Thyroid gland (tissue), 4 donors: Measurements from ENCODE around the gene ITIH6. TPM values are rescaled to one million over a fixed set of nuclear protein-coding genes. Genes with fewer than 3 reads are reported as not detected.
"Not testable (repeated sequence)": the region's sequence is repeated elsewhere in the genome, so short reads cannot be mapped to it uniquely, and the experiment has no call there.

Source experiments
- DNase-seq, 2 donors: peaks; one replicate each; pipeline ENCODE4 v3.0.0-alpha.2; 2019
- H3K27ac ChIP-seq, 3 donors: fragments of 200-600 bp; sonication (generic); 1 replicate in 2 of 3; 2 replicates in 1 of 3; pipeline ENCODE4 v1.5.1; 2016 to 2019; ENCODE audit warnings: mild to moderate bottlenecking in 1 of 3, moderate library complexity in 1 of 3
- H3K27me3 ChIP-seq: fragments of 200-600 bp; sonication (generic); one replicate; pipeline ENCODE4 v1.5.1; 2019
- H3K36me3 ChIP-seq, 2 donors: fragments of 200-600 bp; sonication (generic); one replicate each; pipeline ENCODE4 v1.5.1; 2016 to 2019
- H3K4me1 ChIP-seq, 2 donors: fragments of 200-600 bp; sonication (generic); one replicate each; pipeline ENCODE4 v1.5.1; 2017 to 2019
- H3K4me3 ChIP-seq, 3 donors: fragments of 200-600 bp; sonication (generic); replicated peaks in 1 of 3; 1 replicate in 2 of 3; 2 replicates in 1 of 3; pipeline ENCODE4 v1.5.1; 2016; ENCODE audit warnings: mild to moderate bottlenecking in 1 of 3
- H3K9me3 ChIP-seq: fragments of 200-600 bp; sonication (generic); one replicate; pipeline ENCODE4 v1.5.1; 2017
- CTCF ChIP-seq, 6 experiments: fragments of 200-600 bp in 3 of 6; fragments of 450-650 bp in 3 of 6; sonication (generic) in 3 of 6; IDR thresholded peaks; one replicate each; pipeline ENCODE4 v1.5.1; 2016 to 2019; ENCODE audit warnings: antibody characterized with exemption in 6 of 6, mild to moderate bottlenecking in 2 of 6, inconsistent platforms in 1 of 6, moderate library complexity in 1 of 6
- POLR2A ChIP-seq, 2 donors: fragments of 450-650 bp; IDR thresholded peaks; one replicate each; pipeline ENCODE4 v1.6.1; 2017; ENCODE audit warnings: antibody characterized with exemption in 2 of 2, mild to moderate bottlenecking in 2 of 2, moderate library complexity in 1 of 2
- WGBS, 2 donors: methylation state at CpG; one replicate each; pipeline ENCODE4 v1.1.5; 2017; 5-methylcytosine and 5-hydroxymethylcytosine counted together
- intact Hi-C: fragments of 100-400 bp; cut with DNase I; formaldehyde crosslinking; loops from one replicate; pipeline ENCODE4 v1.15.1; 2023
- total RNA-seq, 4 donors: library from RNA; depleted of rRNA; stranded (reverse); fragments of >200 nt; gene quantifications; one replicate each; pipeline ENCODE4 v1.2.3, GENCODE V29; 2016

Gene ITIH6
- total RNA-seq, 4 donors from 2014 or later = not detected

DNA sequence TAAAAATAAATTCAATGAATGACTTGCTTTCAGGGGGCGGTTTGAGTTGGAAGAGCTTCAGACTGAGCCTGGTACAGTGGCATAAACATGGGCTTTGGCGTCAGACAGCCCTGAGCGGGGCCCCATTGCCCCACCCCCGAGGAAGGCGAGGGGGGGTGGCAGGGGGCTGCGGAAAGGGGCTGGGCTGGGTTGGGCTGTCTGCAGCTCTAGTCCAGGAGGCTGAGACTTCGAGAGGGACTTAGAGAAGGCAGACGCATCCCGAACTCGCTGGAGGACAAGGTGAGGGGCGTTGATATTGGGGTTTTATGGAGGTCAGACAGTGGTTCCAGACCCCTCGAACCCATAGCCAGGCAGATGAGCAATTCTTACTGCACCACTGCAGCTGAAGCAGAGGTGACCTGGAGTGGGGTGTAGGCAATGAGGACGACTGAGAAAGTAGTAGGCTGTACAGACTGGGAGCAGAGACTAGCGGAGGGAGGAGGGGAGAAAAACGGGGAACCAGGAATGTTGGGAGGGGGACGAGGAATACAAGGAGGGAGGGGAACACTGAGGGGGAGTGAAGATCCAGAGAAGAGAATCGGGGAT is 9.6 kb upstream of the ITIH6 start, which contains the start of gene MAGED2:
TSS of gene MAGED2 (plus strand) at position 222 of the 585 bp plus-strand sequence. CDS start 1,587 bp downstream, outside the sequence.
- 0 to 2% methylated on average over 15 of the region's 17 CpGs for WGBS, 2 donors
- peak; percentile 38 to 43 for DNase-seq

GRCh38 chrX:54799046-54799445 is 991 bp upstream of the ITIH6 start:
- WGBS, 2 donors = 79 to 83% methylated on average over 2 of the region's 2 CpGs
- Histone ChIP-seq H3K9me3 (no peaks in the 10 kb centered on the region), H3K27me3 (no peaks in the 10 kb centered on the region), H3K4me3 (no peak overlapping the region), H3K27ac (no peak overlapping the region), H3K36me3 (no peaks in the 10 kb centered on the region), H3K4me1 (no peaks in the 10 kb centered on the region)
- intact Hi-C loops = no loop called here
- TF ChIP-seq POLR2A (IDR thresholded peaks at IDR 0.05) = no peak
- no peak for TF ChIP-seq CTCF (IDR thresholded peaks at IDR 0.05)
- DNase-seq = no peak

More for the DNA sequence above, 9.6 kb upstream of the ITIH6 start, which contains the start of gene MAGED2:
- H3K27ac ChIP-seq = peak within 1 kb of the TSS; percentile 84 to 89 (median 88)
- no peaks in the 10 kb centered on the region for H3K9me3 ChIP-seq
- peaks cover under 1 to 16% of the 10 kb centered on the region in 2 donors for H3K36me3 ChIP-seq
- intact Hi-C loops = no loop called here
- TF ChIP-seq CTCF (IDR thresholded peaks at IDR 0.05) (no peak), POLR2A (IDR thresholded peaks at IDR 0.05) (peak in 1 of 2 donors; percentile 20)
- peak within 1 kb of the TSS in 2 of 3 donors; percentile 63 to 66 for H3K4me3 ChIP-seq
- H3K4me1 ChIP-seq = peaks cover 0 to 10% of the 10 kb centered on the region in 2 donors
- no peaks in the 10 kb centered on the region for H3K27me3 ChIP-seq

DNA sequence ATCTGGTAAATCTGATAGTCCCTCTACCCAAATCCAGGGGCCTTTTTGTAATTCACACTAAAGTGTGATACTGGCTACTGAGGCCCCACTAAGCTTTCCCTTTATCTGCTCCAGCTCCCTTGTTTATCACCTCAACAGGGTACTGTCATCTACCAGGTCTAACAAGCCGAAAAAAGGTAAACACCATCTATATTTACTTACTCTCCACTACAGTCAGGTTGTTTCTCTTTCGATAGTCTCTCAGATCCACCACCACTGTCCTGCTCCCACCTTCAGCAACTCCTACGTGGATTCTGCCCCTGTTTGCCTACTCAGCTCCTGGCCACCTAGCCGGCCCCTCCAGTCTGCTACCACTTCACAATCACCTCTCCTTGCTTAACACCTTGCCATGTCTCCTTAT is 3.3 kb downstream of the ITIH6 start:
- Histone ChIP-seq H3K4me3 (no peak overlapping the region), H3K36me3 (no peaks in the 10 kb centered on the region), H3K27me3 (no peaks in the 10 kb centered on the region), H3K27ac (no peak overlapping the region), H3K4me1 (no peaks in the 10 kb centered on the region), H3K9me3 (no peaks in the 10 kb centered on the region)
- TF ChIP-seq POLR2A (IDR thresholded peaks at IDR 0.05) (no peak), CTCF (IDR thresholded peaks at IDR 0.05) (no peak)
- intact Hi-C loops = no loop called here
- DNase-seq = no peak
- WGBS, 2 donors = 76 to 79% methylated on average over 4 of the region's 4 CpGs

DNA sequence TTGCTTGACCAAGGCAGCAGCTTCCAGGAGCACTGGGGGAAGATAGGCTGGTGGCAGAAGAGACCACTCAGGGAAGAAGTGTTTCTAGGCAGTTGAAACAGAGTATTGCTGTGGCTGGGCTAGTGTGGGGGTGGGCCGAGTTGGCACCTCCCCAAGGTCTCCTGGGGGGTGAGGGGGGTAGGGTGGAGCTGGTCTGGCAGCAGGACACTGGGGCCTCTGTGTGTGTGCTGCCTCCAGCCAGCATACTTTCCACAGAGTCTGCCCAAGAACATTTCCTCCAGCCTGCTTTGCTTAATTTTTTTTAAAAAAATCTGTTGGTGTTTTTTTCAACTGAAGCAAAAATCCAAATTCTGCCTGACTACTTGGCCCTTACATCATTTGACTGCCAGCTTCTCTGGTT is 4.0 kb downstream of the ITIH6 start:
- intact Hi-C loops = no loop called here
- WGBS, 2 donors = no CpG with 5 or more reads among the region's 1 CpG
- no peak for DNase-seq
- Histone ChIP-seq H3K27me3 (no peaks in the 10 kb centered on the region), H3K4me1 (no peaks in the 10 kb centered on the region), H3K36me3 (no peaks in the 10 kb centered on the region), H3K27ac (no peak overlapping the region), H3K9me3 (no peaks in the 10 kb centered on the region), H3K4me3 (no peak overlapping the region)
- TF ChIP-seq CTCF (IDR thresholded peaks at IDR 0.05) (no peak), POLR2A (IDR thresholded peaks at IDR 0.05) (no peak)

GRCh38 chrX:54789405-54789804 is 8.7 kb downstream of the ITIH6 start:
- WGBS, 2 donors = 47 to 86% methylated on average over 1 to 4 of the region's 5 CpGs

More at GRCh38 chrX:54789405-54789804, 8.7 kb downstream of the ITIH6 start:
- H3K36me3 ChIP-seq, H3K4me1 ChIP-seq, H3K27ac ChIP-seq, H3K9me3 ChIP-seq, H3K27me3 ChIP-seq, H3K4me3 ChIP-seq, DNase-seq, intact Hi-C loops: not testable (repeated sequence)
